ENCODE results near the gene GNAI3.

Gene GNAI3

GRCh38 chr1:109641861-109642260 is 93.4 kb downstream of the GNAI3 start:
- Histone ChIP-seq H3K4me1 (ENCODE audit: control insufficient read depth, insufficient read depth, low read length) (no peaks in the 10 kb centered on the region), H3K9me3 (ENCODE audit: control insufficient read depth, insufficient read depth, low read depth, low read length) (no peaks in the 10 kb centered on the region), H3K4me3 (ENCODE audit: low read depth, low read length) (no peak overlapping the region), H3K27ac (ENCODE audit: extremely low read depth, low read depth, low read length) (no peak overlapping the region), H3K36me3 (ENCODE audit: control insufficient read depth in 2 of 2, insufficient read depth in 1 of 2, low read length in 2 of 2) (no peaks in the 10 kb centered on the region)
- no peak for TF ChIP-seq ZNF302 (tag by site-specific recombination; IDR thresholded peaks at IDR 0.05; ENCODE audit: low read depth)
- TF ChIP-seq ZBTB26 (tag by site-specific recombination; optimal IDR thresholded peaks at IDR 0.05), result no peak
- no peak for TF ChIP-seq ZNF398 (tag by site-specific recombination; IDR thresholded peaks at IDR 0.05)
- no peak for TF ChIP-seq ELK4 (IDR thresholded peaks at IDR 0.05; ENCODE audit: borderline replicate concordance, low read depth, low read length)
- no peak for TF ChIP-seq ZNF549 (tag by site-specific recombination; IDR thresholded peaks at IDR 0.05)
- no peak for TF ChIP-seq ZNF639 (tag by site-specific recombination; IDR thresholded peaks at IDR 0.05)
- POLR2A ChIA-PET, result interaction anchor here (1.5 kb wide), 1 partner anchor 130 kb away, joined by 4 read pairs; no protein-coding TSS in a partner anchor
- CTCF ChIA-PET, result interaction anchor here (0.6 to 11.3 kb wide), 14 partner anchors 9 to 695 kb away, joined by 3 to 345 read pairs (median 4); partner anchors contain the start of gene AHCYL1

GRCh38 chr1:109642626-109643025 is 94.2 kb downstream of the GNAI3 start:
- H3K36me3 ChIP-seq (ENCODE audit: control insufficient read depth in 2 of 2, insufficient read depth in 1 of 2, low read length in 2 of 2), result no peaks in the 10 kb centered on the region
- CTCF ChIA-PET, result interaction anchor here (0.6 to 11.3 kb wide), 17 partner anchors 8 to 357 kb away, joined by 3 to 345 read pairs (median 4); partner anchors contain the start of gene AHCYL1
- H3K4me1 ChIP-seq (ENCODE audit: control insufficient read depth, insufficient read depth, low read length), result no peaks in the 10 kb centered on the region
- H3K27ac ChIP-seq (ENCODE audit: extremely low read depth, low read depth, low read length), result no peak overlapping the region
- H3K9me3 ChIP-seq (ENCODE audit: control insufficient read depth, insufficient read depth, low read depth, low read length), result no peaks in the 10 kb centered on the region
- POLR2A ChIA-PET, result no interaction called here
- TF ChIP-seq ZNF843 (tag by site-specific recombination; IDR thresholded peaks at IDR 0.05) (no peak), AEBP2 (tag by site-specific recombination; IDR thresholded peaks at IDR 0.05; ENCODE audit: borderline replicate concordance) (no peak), ZNF707 (tag by site-specific recombination; IDR thresholded peaks at IDR 0.05) (no peak), GLIS2 (tag by site-specific recombination; IDR thresholded peaks at IDR 0.05) (no peak), ZNF266 (tag by site-specific recombination; IDR thresholded peaks at IDR 0.05; ENCODE audit: low read depth) (no peak), ZNF544 (tag by site-specific recombination; IDR thresholded peaks at IDR 0.05) (no peak), ZNF514 (tag by site-specific recombination; IDR thresholded peaks at IDR 0.05) (no peak), EGR2 (tag by site-specific recombination; IDR thresholded peaks at IDR 0.05; ENCODE audit: low read depth) (no peak), ZNF10 (tag by site-specific recombination; IDR thresholded peaks at IDR 0.05) (no peak), WT1 (tag by site-specific recombination; IDR thresholded peaks at IDR 0.05) (no peak), ZNF513 (tag by site-specific recombination; IDR thresholded peaks at IDR 0.05) (no peak), PRDM6 (tag by site-specific recombination; IDR thresholded peaks at IDR 0.05) (no peak), TSHZ1 (tag by site-specific recombination; IDR thresholded peaks at IDR 0.05; ENCODE audit: borderline replicate concordance) (no peak)
- no peak overlapping the region for H3K4me3 ChIP-seq (ENCODE audit: low read depth, low read length)
